ENCODE results near the gene FNBP1L. TPM values are rescaled to one million over a fixed set of nuclear protein-coding genes. Genes with fewer than 3 reads are reported as not detected.

The FNBP1L gene
- total and polyA plus RNA-seq, 2 experiments from 2014 or later: 19.1 to 22.4 TPM

GRCh38 chr1:93501399-93501798, 53.5 kb downstream of the FNBP1L start:
- DNase-seq: no peak
- no peaks in the 10 kb centered on the region for H3K36me3 ChIP-seq (ENCODE audit: low read depth)
- H4K20me1 ChIP-seq (ENCODE audit: insufficient read depth): no peaks in the 10 kb centered on the region
- H3K4me1 ChIP-seq (ENCODE audit: insufficient read depth): no peaks in the 10 kb centered on the region
- H3K79me2 ChIP-seq (ENCODE audit: insufficient read depth): peaks cover 14% of the 10 kb centered on the region; the same call in 1 of the 2 replicates
- H3K27me3 ChIP-seq (replicated peaks; ENCODE audit: insufficient read depth): no peaks in the 10 kb centered on the region
- no peak overlapping the region for H3K4me2 ChIP-seq (ENCODE audit: unreplicated experiment)
- in situ Hi-C loops (cut with MboI): no loop called here
- no peak overlapping the region for H3K27ac ChIP-seq
- no peak overlapping the region for H3K4me3 ChIP-seq
- TF ChIP-seq EZH2 (IDR thresholded peaks at IDR 0.05; ENCODE audit: insufficient read depth, poor library complexity, severe bottlenecking) (no peak), EZH2phosphoT487 (IDR thresholded peaks at IDR 0.05; ENCODE audit: insufficient read depth, low read depth) (no peak)
- no peak overlapping the region for H3K9ac ChIP-seq
- H2AFZ ChIP-seq: no peak overlapping the region
- 97 to 100% methylated on average over 3 of the region's 3 CpGs for WGBS, 2 experiments (ENCODE audit: low coverage in 1 of 2, low lambda C conversion rate in 2 of 2, missing lambda C conversion rate in 2 of 2)
- H3K9me2 ChIP-seq (ENCODE audit: insufficient read depth): no peaks in the 10 kb centered on the region
- H3F3A ChIP-seq (ENCODE audit: insufficient read depth): 0 out of 2 replicates have a peak, but pooled peaks cover 6% of the 10 kb centered on the region
- H3K9me3 ChIP-seq (ENCODE audit: low read depth): no peaks in the 10 kb centered on the region

- Histone ChIP-seq H3K27me3 (replicated peaks; ENCODE audit: insufficient read depth) (no peaks in the 10 kb centered on the region), H3K9ac (no peak overlapping the region), H3K27ac (no peak overlapping the region), H2AFZ (no peak overlapping the region), H4K20me1 (ENCODE audit: insufficient read depth) (no peaks in the 10 kb centered on the region), H3K4me2 (ENCODE audit: unreplicated experiment) (no peak overlapping the region), H3F3A (ENCODE audit: insufficient read depth) (0 out of 2 replicates have a peak, but pooled peaks cover 6% of the 10 kb centered on the region), H3K9me2 (ENCODE audit: insufficient read depth) (no peaks in the 10 kb centered on the region), H3K36me3 (ENCODE audit: low read depth) (no peaks in the 10 kb centered on the region), H3K9me3 (ENCODE audit: low read depth) (no peaks in the 10 kb centered on the region), H3K4me1 (ENCODE audit: insufficient read depth) (no peaks in the 10 kb centered on the region), H3K79me2 (ENCODE audit: insufficient read depth) (peaks cover 9% of the 10 kb centered on the region; the same call in 1 of the 2 replicates), H3K4me3 (no peak overlapping the region)
- no peak for DNase-seq
- TF ChIP-seq EZH2 (IDR thresholded peaks at IDR 0.05; ENCODE audit: insufficient read depth, poor library complexity, severe bottlenecking): no peak
- no peak for TF ChIP-seq EZH2phosphoT487 (IDR thresholded peaks at IDR 0.05; ENCODE audit: insufficient read depth, low read depth)
- in situ Hi-C loops (cut with MboI): no loop called here
- WGBS, 2 experiments (ENCODE audit: low coverage in 1 of 2, low lambda C conversion rate in 2 of 2, missing lambda C conversion rate in 2 of 2): 96% methylated on average over 1 of the region's 1 CpG
Measured at GRCh38 chr1:93501829-93502369, 54.0 kb downstream of the FNBP1L start.

- Histone ChIP-seq H3K9me3 (ENCODE audit: low read depth) (no peaks in the 10 kb centered on the region), H3K4me1 (ENCODE audit: insufficient read depth) (no peaks in the 10 kb centered on the region), H3K4me3 (no peak overlapping the region), H3K4me2 (ENCODE audit: unreplicated experiment) (no peak overlapping the region), H3F3A (ENCODE audit: insufficient read depth) (0 out of 2 replicates have a peak, but pooled peaks cover 6% of the 10 kb centered on the region), H3K9me2 (ENCODE audit: insufficient read depth) (no peaks in the 10 kb centered on the region), H3K27me3 (replicated peaks; ENCODE audit: insufficient read depth) (no peaks in the 10 kb centered on the region), H4K20me1 (ENCODE audit: insufficient read depth) (no peaks in the 10 kb centered on the region), H3K9ac (no peak overlapping the region), H3K79me2 (ENCODE audit: insufficient read depth) (peaks cover 2% of the 10 kb centered on the region; the same call in 1 of the 2 replicates), H2AFZ (no peak overlapping the region), H3K36me3 (ENCODE audit: low read depth) (no peaks in the 10 kb centered on the region), H3K27ac (no peak overlapping the region)
- TF ChIP-seq EZH2phosphoT487 (IDR thresholded peaks at IDR 0.05; ENCODE audit: insufficient read depth, low read depth) (no peak), EZH2 (IDR thresholded peaks at IDR 0.05; ENCODE audit: insufficient read depth, poor library complexity, severe bottlenecking) (no peak)
- WGBS, 2 experiments (ENCODE audit: low coverage in 1 of 2, low lambda C conversion rate in 2 of 2, missing lambda C conversion rate in 2 of 2): 92 to 97% methylated on average over 1 of the region's 1 CpG
- in situ Hi-C loops (cut with MboI): no loop called here
- peak; percentile 2 for DNase-seq
Measured at GRCh38 chr1:93502571-93502970, 54.7 kb downstream of the FNBP1L start.

GRCh38 chr1:93503163-93503562, 55.2 kb downstream of the FNBP1L start:
- 92 to 100% methylated on average over 3 of the region's 3 CpGs for WGBS, 2 experiments (ENCODE audit: low coverage in 1 of 2, low lambda C conversion rate in 2 of 2, missing lambda C conversion rate in 2 of 2)
- no peak overlapping the region for H2AFZ ChIP-seq
- no peak overlapping the region for H3K4me2 ChIP-seq (ENCODE audit: unreplicated experiment)
- DNase-seq: no peak
- H4K20me1 ChIP-seq (ENCODE audit: insufficient read depth): no peaks in the 10 kb centered on the region
- H3F3A ChIP-seq (ENCODE audit: insufficient read depth): 0 out of 2 replicates have a peak, but pooled peaks cover 6% of the 10 kb centered on the region
- no peaks in the 10 kb centered on the region; the same call in 1 of the 2 replicates for H3K79me2 ChIP-seq (ENCODE audit: insufficient read depth)
- no peaks in the 10 kb centered on the region for H3K9me3 ChIP-seq (ENCODE audit: low read depth)
- in situ Hi-C loops (cut with MboI): no loop called here
- no peak for TF ChIP-seq EZH2phosphoT487 (IDR thresholded peaks at IDR 0.05; ENCODE audit: insufficient read depth, low read depth)
- TF ChIP-seq EZH2 (IDR thresholded peaks at IDR 0.05; ENCODE audit: insufficient read depth, poor library complexity, severe bottlenecking): no peak
- H3K9ac ChIP-seq: no peak overlapping the region
- H3K27me3 ChIP-seq (replicated peaks; ENCODE audit: insufficient read depth): no peaks in the 10 kb centered on the region
- no peaks in the 10 kb centered on the region for H3K36me3 ChIP-seq (ENCODE audit: low read depth)
- no peaks in the 10 kb centered on the region for H3K9me2 ChIP-seq (ENCODE audit: insufficient read depth)
- no peaks in the 10 kb centered on the region for H3K4me1 ChIP-seq (ENCODE audit: insufficient read depth)
- no peak overlapping the region for H3K4me3 ChIP-seq
- H3K27ac ChIP-seq: no peak overlapping the region

Data from GM23248 (cell line).